Adrenal gland (tissue), 12 donors: ENCODE measurements around the gene MTMR8. TPM values are rescaled to one million over a fixed set of nuclear protein-coding genes. Genes with fewer than 3 reads are reported as not detected.
"Not testable (repeated sequence)": the region's sequence is repeated elsewhere in the genome, so short reads cannot be mapped to it uniquely, and the experiment has no call there.

Experiments
- DNase-seq, 7 donors: peaks; one replicate each; pipeline ENCODE4 v3.0.0-alpha.2; 2019 to 2020
- H3K27ac ChIP-seq, 5 donors: fragments of 200-600 bp; sonication (generic) in 4 of 5; 1 replicate in 3 of 5; 2 replicates in 2 of 5; pipeline versions ENCODE4 v1.5.1 to v1.8.0; 2016 to 2020; ENCODE audit warnings: mild to moderate bottlenecking in 1 of 5
- H3K27me3 ChIP-seq: fragments of 200-600 bp; 2 replicates; pipeline ENCODE4 v1.8.0; 2021
- H3K36me3 ChIP-seq, 2 donors: fragments of 200-600 bp; replicated peaks in 1 of 2; 1 replicate in 1 of 2; 2 replicates in 1 of 2; pipeline versions ENCODE4 v1.5.1 to v1.8.0; 2018 to 2022
- H3K4me1 ChIP-seq, 2 donors: fragments of 200-600 bp; replicated peaks in 1 of 2; 1 replicate in 1 of 2; 2 replicates in 1 of 2; pipeline versions ENCODE4 v1.5.1 to v1.8.0; 2018 to 2021
- H3K4me3 ChIP-seq, 4 donors: fragments of 200-600 bp; sonication (generic) in 3 of 4; one replicate each; pipeline ENCODE4 v1.5.1; 2016 to 2018
- H3K9me3 ChIP-seq, 3 donors: fragments of 200-600 bp; sonication (generic) in 1 of 3; replicated peaks in 1 of 3; 1 replicate in 2 of 3; 2 replicates in 1 of 3; pipeline versions ENCODE4 v1.5.1 to v1.8.0; 2016 to 2021
- CTCF ChIP-seq, 6 experiments: fragments of 450-650 bp in 4 of 6; fragments of 200-600 bp in 2 of 6; sonication (generic) in 1 of 6; IDR thresholded peaks; 1 replicate in 5 of 6; 2 replicates in 1 of 6; pipeline versions ENCODE4 v1.5.1 to v1.8.0; 2016 to 2021; ENCODE audit warnings: antibody characterized with exemption in 6 of 6, mild to moderate bottlenecking in 2 of 6, moderate library complexity in 1 of 6
- POLR2A ChIP-seq, 2 donors: fragments of 450-650 bp; IDR thresholded peaks; one replicate each; pipeline ENCODE4 v1.6.1; 2017; ENCODE audit warnings: antibody characterized with exemption in 2 of 2, mild to moderate bottlenecking in 2 of 2, moderate library complexity in 1 of 2
- WGBS, 4 donors: extraction: QIAGEN DNeasy Blood & Tissue Kit in 2 of 4; methylation state at CpG; one replicate each; pipeline versions ENCODE4 v1.1.5 to v1.1.7; 2013 to 2017; 5-methylcytosine and 5-hydroxymethylcytosine counted together
- intact Hi-C, 2 donors: fragments of 100-400 bp; cut with DNase I; formaldehyde crosslinking; loops; one replicate each; pipeline versions ENCODE4 v1.14.1 to v1.15.0; 2022 to 2023
- polyA plus RNA-seq, 3 donors: library from polyadenylated mRNA; stranded (reverse); fragments of 200-250 nt in 2 of 3; fragments of 350-450 nt in 1 of 3; fragmentation: Illumina TruSeq in 1 of 3; extraction: RNeasy Lipid Tissue Mini Kit (QIAGEN cat#74804) in 1 of 3; gene quantifications; one replicate each; pipeline ENCODE4 v1.2.3, GENCODE V29; 2013 to 2014
- total RNA-seq, 9 donors: library from RNA; depleted of rRNA in 4 of 9; stranded (reverse); fragments of >200 nt in 4 of 9; fragments of 120-200 nt in 1 of 9; fragmentation: NEBNext Ultra II Directional in 1 of 9; extraction: Animal tissue kit (Norgen Biotek cat#: 25700) in 1 of 9; gene quantifications; one replicate each; pipeline versions ENCODE4 v1.1.0 to v1.2.4, GENCODE V29; 2013 to 2023
- donor health status: healthy with polysubstance abuse.
- donor health status: Bipolar disorder and iron deficiency.
- donor health status: DM: yes; HTN: yes; CAD: no.
- donor health status: DM: no; HTN: no; CAD: no.
- donor health status: DM: no; HTN: no; CAD: no.
- donor health status: DM: yes; HTN: yes; CAD: no.

Gene MTMR8
- total and polyA plus RNA-seq, 12 donors: 0.71 to 39.5 (median 2.1) TPM

GRCh38 chrX:64395568-64395929, 297 bp upstream of the MTMR8 start:
- no peaks in the 10 kb centered on the region for H3K4me1 ChIP-seq
- no peaks in the 10 kb centered on the region for H3K27me3 ChIP-seq
- 0 to 19% (median 7%) methylated on average over 1 to 4 of the region's 4 CpGs for WGBS, 4 donors
- H3K4me3 ChIP-seq: peak overlapping the region in 2 of 4 donors; percentile 32 to 60
- intact Hi-C loops: no loop called here
- H3K36me3 ChIP-seq: no peaks in the 10 kb centered on the region
- H3K27ac ChIP-seq: no peak overlapping the region
- no peak for TF ChIP-seq CTCF (IDR thresholded peaks at IDR 0.05)
- no peak for TF ChIP-seq POLR2A (IDR thresholded peaks at IDR 0.05)
- no peaks in the 10 kb centered on the region for H3K9me3 ChIP-seq
- DNase-seq: no peak

GRCh38 chrX:64394059-64394873, 986 bp downstream of the MTMR8 start:
- Histone ChIP-seq H3K9me3 (no peaks in the 10 kb centered on the region), H3K4me3 (peak overlapping the region in 2 of 4 donors; percentile 32 to 60), H3K27me3 (no peaks in the 10 kb centered on the region), H3K27ac (no peak overlapping the region), H3K4me1 (no peaks in the 10 kb centered on the region), H3K36me3 (no peaks in the 10 kb centered on the region)
- 37 to 46% (median 44%) methylated on average over 9 to 12 of the region's 12 CpGs for whole genome bisulfite sequencing, 4 donors
- intact Hi-C loops: no loop called here
- TF ChIP-seq POLR2A (IDR thresholded peaks at IDR 0.05) (no peak), CTCF (IDR thresholded peaks at IDR 0.05) (no peak)
- no peak for DNase-seq

GRCh38 chrX:64389489-64389888, 5.8 kb downstream of the MTMR8 start:
- H3K4me1 ChIP-seq: no peaks in the 10 kb centered on the region
- TF ChIP-seq CTCF (IDR thresholded peaks at IDR 0.05) (no peak), POLR2A (IDR thresholded peaks at IDR 0.05) (no peak)
- intact Hi-C loops: no loop called here
- H3K27me3 ChIP-seq: no peaks in the 10 kb centered on the region
- H3K27ac ChIP-seq: no peak overlapping the region
- no peak overlapping the region for H3K4me3 ChIP-seq
- no peak for DNase-seq
- H3K9me3 ChIP-seq: peaks cover 0 to 8% (median 0%) of the 10 kb centered on the region in 3 donors
- H3K36me3 ChIP-seq: no peaks in the 10 kb centered on the region

- H3K4me1 ChIP-seq, H3K36me3 ChIP-seq, H3K27me3 ChIP-seq, H3K4me3 ChIP-seq, intact Hi-C loops, DNase-seq, H3K27ac ChIP-seq: not testable (repeated sequence)
- peaks cover 0 to 25% (median 0%) of the 10 kb centered on the region in 3 donors for H3K9me3 ChIP-seq
- WGBS, 4 donors: 92 to 98% (median 93%) methylated on average over 4 of the region's 4 CpGs
These were observed 14.5 kb downstream of the MTMR8 start for GRCh38 chrX:64380789-64381188.

- Histone ChIP-seq H3K4me1 (no peaks in the 10 kb centered on the region), H3K27ac (no peak overlapping the region), H3K27me3 (no peaks in the 10 kb centered on the region), H3K36me3 (no peaks in the 10 kb centered on the region), H3K4me3 (no peak overlapping the region), H3K9me3 (peaks cover 0 to 22% (median 0%) of the 10 kb centered on the region in 3 donors)
- intact Hi-C loops: no loop called here
- 71 to 100% (median 84%) methylated on average over 1 of the region's 1 CpG for WGBS, 4 donors
- TF ChIP-seq CTCF (IDR thresholded peaks at IDR 0.05): no peak
- no peak for TF ChIP-seq POLR2A (IDR thresholded peaks at IDR 0.05)
- no peak for DNase-seq
These were observed 15.3 kb downstream of the MTMR8 start for GRCh38 chrX:64379924-64380323.
